ENCODE results near the gene UFL1.
"Not testable (repeated sequence)": the region's sequence is repeated elsewhere in the genome, so short reads cannot be mapped to it uniquely, and the experiment has no call there.

Gene UFL1

GRCh38 chr6:96547654-96548053 is 26.0 kb downstream of the UFL1 start:
- Histone ChIP-seq H3K9ac (ENCODE audit: low read length) (no peak overlapping the region), H3K9me3 (ENCODE audit: insufficient read depth, low read length) (no peaks in the 10 kb centered on the region), H4K20me1 (ENCODE audit: low read depth, low read length) (no peaks in the 10 kb centered on the region), H3K79me2 (ENCODE audit: insufficient read depth, low read length) (no peaks in the 10 kb centered on the region), H3K9me2 (replicated peaks; ENCODE audit: insufficient read depth, low read length) (no peaks in the 10 kb centered on the region), H2AFZ (ENCODE audit: low read depth, low read length, severe bottlenecking) (no peak overlapping the region), H3F3A (ENCODE audit: insufficient read depth) (0 out of 2 replicates have a peak, but pooled peaks cover 4% of the 10 kb centered on the region), H3K27ac (ENCODE audit: low read depth, low read length) (no peak overlapping the region), H3K27me3 (ENCODE audit: low read length) (no peaks in the 10 kb centered on the region), H3K36me3 (ENCODE audit: low read length) (peaks cover 68% of the 10 kb centered on the region; the same call in 1 of the 2 replicates), H3K4me2 (ENCODE audit: low read depth, low read length, poor library complexity, severe bottlenecking) (no peak overlapping the region), H3K4me3 (ENCODE audit: insufficient read depth, low read length, poor library complexity, severe bottlenecking) (no peak overlapping the region)
- TF ChIP-seq CTCF (IDR thresholded peaks at IDR 0.05; ENCODE audit: insufficient read depth, low read length, poor library complexity, severe bottlenecking) (no peak), EZH2phosphoT487 (conservative IDR thresholded peaks at IDR 0.05; ENCODE audit: low read length) (no peak)

- TF ChIP-seq EZH2phosphoT487 (conservative IDR thresholded peaks at IDR 0.05; ENCODE audit: low read length) (no peak), CTCF (IDR thresholded peaks at IDR 0.05; ENCODE audit: insufficient read depth, low read length, poor library complexity, severe bottlenecking) (no peak)
- Histone ChIP-seq H3K36me3 (ENCODE audit: low read length) (peaks cover 36% of the 10 kb centered on the region), H3K9me2 (replicated peaks; ENCODE audit: insufficient read depth, low read length) (no peaks in the 10 kb centered on the region), H3K9ac (ENCODE audit: low read length) (no peak overlapping the region), H4K20me1 (ENCODE audit: low read depth, low read length) (no peaks in the 10 kb centered on the region), H3K4me2 (ENCODE audit: low read depth, low read length, poor library complexity, severe bottlenecking) (no peak overlapping the region), H3F3A (ENCODE audit: insufficient read depth) (no peaks in the 10 kb centered on the region), H3K9me3 (ENCODE audit: insufficient read depth, low read length) (no peaks in the 10 kb centered on the region), H3K4me3 (ENCODE audit: insufficient read depth, low read length, poor library complexity, severe bottlenecking) (no peak overlapping the region), H3K27me3 (ENCODE audit: low read length) (no peaks in the 10 kb centered on the region), H2AFZ (ENCODE audit: low read depth, low read length, severe bottlenecking) (no peak overlapping the region), H3K79me2 (ENCODE audit: insufficient read depth, low read length) (no peaks in the 10 kb centered on the region), H3K27ac (ENCODE audit: low read depth, low read length) (no peak overlapping the region)
Observed at GRCh38 chr6:96554558-96554957, 33.0 kb downstream of the UFL1 start.

- not testable (repeated sequence) for H2AFZ ChIP-seq (ENCODE audit: low read depth, low read length, severe bottlenecking); H3K27ac ChIP-seq (ENCODE audit: low read depth, low read length); H3F3A ChIP-seq (ENCODE audit: insufficient read depth); H4K20me1 ChIP-seq (ENCODE audit: low read depth, low read length); H3K4me2 ChIP-seq (ENCODE audit: low read depth, low read length, poor library complexity, severe bottlenecking); H3K9me3 ChIP-seq (ENCODE audit: insufficient read depth, low read length); H3K79me2 ChIP-seq (ENCODE audit: insufficient read depth, low read length); H3K9me2 ChIP-seq (replicated peaks; ENCODE audit: insufficient read depth, low read length); H3K27me3 ChIP-seq (ENCODE audit: low read length); H3K36me3 ChIP-seq (ENCODE audit: low read length); H3K9ac ChIP-seq (ENCODE audit: low read length); H3K4me3 ChIP-seq (ENCODE audit: insufficient read depth, low read length, poor library complexity, severe bottlenecking)
Observed at GRCh38 chr6:96559740-96560139, 38.1 kb downstream of the UFL1 start.

GRCh38 chr6:96562886-96563285 is 41.3 kb downstream of the UFL1 start, which contains the start of gene FHL5:
Gene FHL5, plus strand, starts transcription at chr6:96563128. Its CDS starts 40,486 bp downstream, at chr6:96603614.
- Histone ChIP-seq H2AFZ (ENCODE audit: low read depth, low read length, severe bottlenecking) (no peak within 1 kb of the TSS), H3K9me2 (replicated peaks; ENCODE audit: insufficient read depth, low read length) (no peaks in the 10 kb centered on the region), H3K9ac (ENCODE audit: low read length) (no peak within 1 kb of the TSS), H3K27me3 (ENCODE audit: low read length) (no peaks in the 10 kb centered on the region), H3K4me3 (ENCODE audit: insufficient read depth, low read length, poor library complexity, severe bottlenecking) (no peak within 1 kb of the TSS), H3K9me3 (ENCODE audit: insufficient read depth, low read length) (no peaks in the 10 kb centered on the region), H4K20me1 (ENCODE audit: low read depth, low read length) (no peaks in the 10 kb centered on the region), H3K27ac (ENCODE audit: low read depth, low read length) (no peak within 1 kb of the TSS), H3K4me2 (ENCODE audit: low read depth, low read length, poor library complexity, severe bottlenecking) (no peak within 1 kb of the TSS), H3K36me3 (ENCODE audit: low read length) (no peaks in the 10 kb centered on the region), H3K79me2 (ENCODE audit: insufficient read depth, low read length) (no peaks in the 10 kb centered on the region), H3F3A (ENCODE audit: insufficient read depth) (no peaks in the 10 kb centered on the region)
- TF ChIP-seq CTCF (IDR thresholded peaks at IDR 0.05; ENCODE audit: insufficient read depth, low read length, poor library complexity, severe bottlenecking) (no peak), EZH2phosphoT487 (conservative IDR thresholded peaks at IDR 0.05; ENCODE audit: low read length) (no peak)

Data from SU-DHL-6 (cell line).